Fibroblast of mammary gland (primary cell): ENCODE data around the gene RYR2.
A peak's percentile ranks its signal among the peaks of the same experiment; 100 is the strongest.

ENCODE experiments used
- DNase-seq: peaks from one replicate; pipeline ENCODE4 v3.0.0-alpha.2; 2010; ENCODE audit warnings: low read depth
- H3K4me3 ChIP-seq: 2 replicates; pipeline ENCODE4 v1.5.1; 2011; ENCODE audit warnings: low read depth, mild to moderate bottlenecking, low read length, moderate library complexity; ENCODE audit not compliant: control insufficient read depth
- TF ChIP-seq, protein P1 (sequence below): conservative IDR thresholded peaks from 2 replicates; pipeline ENCODE4 v1.5.1; 2011; ENCODE audit warnings: low read depth, low read length, inconsistent platforms; ENCODE audit not compliant: control insufficient read depth, insufficient read depth

Gene RYR2

DNA sequence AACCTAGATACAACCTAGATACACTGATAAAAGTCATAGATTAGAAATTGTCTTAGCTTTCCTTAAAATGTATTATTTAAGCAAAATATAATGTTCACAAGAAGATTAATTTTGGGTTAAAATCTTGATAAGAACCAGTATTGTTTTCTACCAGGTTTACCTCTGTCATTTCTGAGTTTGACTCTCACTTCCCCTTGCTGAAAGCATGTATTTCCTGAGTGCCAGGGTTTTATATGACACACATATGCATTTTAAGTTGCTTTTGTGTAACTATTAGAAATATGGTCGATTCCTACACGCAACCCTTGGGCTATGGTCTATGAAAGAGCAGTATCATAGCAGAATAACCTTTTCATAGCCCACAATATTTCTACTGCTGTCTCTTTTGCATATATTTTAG is 497.1 kb downstream of the RYR2 start:
- TF ChIP-seq, protein P1, sequence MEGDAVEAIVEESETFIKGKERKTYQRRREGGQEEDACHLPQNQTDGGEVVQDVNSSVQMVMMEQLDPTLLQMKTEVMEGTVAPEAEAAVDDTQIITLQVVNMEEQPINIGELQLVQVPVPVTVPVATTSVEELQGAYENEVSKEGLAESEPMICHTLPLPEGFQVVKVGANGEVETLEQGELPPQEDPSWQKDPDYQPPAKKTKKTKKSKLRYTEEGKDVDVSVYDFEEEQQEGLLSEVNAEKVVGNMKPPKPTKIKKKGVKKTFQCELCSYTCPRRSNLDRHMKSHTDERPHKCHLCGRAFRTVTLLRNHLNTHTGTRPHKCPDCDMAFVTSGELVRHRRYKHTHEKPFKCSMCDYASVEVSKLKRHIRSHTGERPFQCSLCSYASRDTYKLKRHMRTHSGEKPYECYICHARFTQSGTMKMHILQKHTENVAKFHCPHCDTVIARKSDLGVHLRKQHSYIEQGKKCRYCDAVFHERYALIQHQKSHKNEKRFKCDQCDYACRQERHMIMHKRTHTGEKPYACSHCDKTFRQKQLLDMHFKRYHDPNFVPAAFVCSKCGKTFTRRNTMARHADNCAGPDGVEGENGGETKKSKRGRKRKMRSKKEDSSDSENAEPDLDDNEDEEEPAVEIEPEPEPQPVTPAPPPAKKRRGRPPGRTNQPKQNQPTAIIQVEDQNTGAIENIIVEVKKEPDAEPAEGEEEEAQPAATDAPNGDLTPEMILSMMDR, result no peak
- DNase-seq, result no peak
- H3K4me3 ChIP-seq, result no peak overlapping the region

- no peak overlapping the region for H3K4me3 ChIP-seq
- TF ChIP-seq, protein P1, result no peak
- no peak for DNase-seq
Measured at GRCh38 chr1:237542525-237543418, 500.8 kb downstream of the RYR2 start.

DNA sequence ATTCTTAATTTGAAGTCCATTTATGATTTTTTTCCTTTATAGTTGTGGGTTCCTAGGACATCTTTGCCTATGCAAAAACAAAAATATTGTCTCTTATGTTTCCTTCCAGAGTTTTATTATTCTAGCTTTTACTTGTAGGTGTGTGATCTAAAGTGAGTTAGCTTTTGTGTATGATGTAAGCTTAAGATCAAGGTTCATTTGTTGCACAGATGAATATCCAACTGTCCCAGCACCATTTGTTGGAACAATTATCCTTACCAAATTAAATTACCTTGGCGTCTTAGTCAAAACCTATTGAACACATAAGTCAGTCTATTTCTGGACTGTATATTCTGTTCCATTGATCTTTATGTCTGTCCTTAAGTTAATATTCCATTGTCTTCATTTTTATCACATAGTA is 511.1 kb downstream of the RYR2 start:
- DNase-seq, result no peak
- TF ChIP-seq, protein P1, result no peak
- H3K4me3 ChIP-seq, result no peak overlapping the region

GRCh38 chr1:237556911-237557310 is 514.9 kb downstream of the RYR2 start:
- no peak overlapping the region for H3K4me3 ChIP-seq
- DNase-seq, result no peak
- TF ChIP-seq, protein P1, result no peak

GRCh38 chr1:237562242-237562823 is 520.3 kb downstream of the RYR2 start:
- TF ChIP-seq, protein P1, result peak; percentile 45
- H3K4me3 ChIP-seq, result no peak overlapping the region
- peak; percentile 74 for DNase-seq

- TF ChIP-seq, protein P1, result no peak
- H3K4me3 ChIP-seq, result no peak overlapping the region
- DNase-seq, result no peak
Measured at GRCh38 chr1:237565236-237565635, 523.3 kb downstream of the RYR2 start.
